Pancreas (tissue), 10 donors: ENCODE measurements around the gene PKD2. TPM values are rescaled to one million over a fixed set of nuclear protein-coding genes. Genes with fewer than 3 reads are reported as not detected.
A peak's percentile ranks its signal among the peaks of the same experiment; 100 is the strongest.

Source experiments
- ATAC-seq, 4 donors: fragments of 200-7000 bp; cut with Tn5 transposase; one replicate each; pipeline versions ENCODE4 v1.8.0 to v1.9.1; 2020; ENCODE audit warnings: mild to moderate bottlenecking in 4 of 4, moderate library complexity in 4 of 4
- DNase-seq, 6 donors: peaks; one replicate each; pipeline ENCODE4 v3.0.0-alpha.2; 2020
- FAIRE-seq: peaks from 2 replicates; lab custom pipeline; 2012; peaks lifted over from hg19 to GRCh38; lab: Jason Lieb, UNC
- H3K27ac ChIP-seq, 4 donors: fragments of 200-600 bp; sonication (generic); 1 replicate in 3 of 4; 2 replicates in 1 of 4; pipeline versions ENCODE4 v1.5.0 to v1.8.0; 2020
- H3K27me3 ChIP-seq, 4 donors: fragments of 200-600 bp; one replicate each; pipeline ENCODE4 v1.8.0; 2021
- H3K36me3 ChIP-seq, 3 donors: fragments of 200-600 bp; sonication (generic) in 1 of 3; one replicate each; pipeline versions ENCODE4 v1.5.0 to v1.8.0; 2020 to 2021
- H3K4me1 ChIP-seq, 3 donors: fragments of 200-600 bp; one replicate each; pipeline ENCODE4 v1.8.0; 2021
- H3K4me3 ChIP-seq, 4 donors: fragments of 200-600 bp; sonication (generic) in 2 of 4; one replicate each; pipeline versions ENCODE4 v1.5.0 to v1.8.0; 2020 to 2021
- H3K9me3 ChIP-seq, 4 donors: fragments of 200-600 bp; one replicate each; pipeline ENCODE4 v1.8.0; 2021
- CTCF ChIP-seq, 4 donors: fragments of 200-600 bp; sonication (generic) in 3 of 4; IDR thresholded peaks; one replicate each; pipeline versions ENCODE4 v1.5.0 to v1.8.0; 2021; ENCODE audit warnings: antibody characterized with exemption in 4 of 4
- WGBS, 2 donors: extraction: QIAGEN DNeasy Blood & Tissue Kit; methylation state at CpG; one replicate each; pipeline ENCODE4 v1.1.7; 2013; 5-methylcytosine and 5-hydroxymethylcytosine counted together
- intact Hi-C, 3 donors: fragments of 100-400 bp; cut with DNase I; formaldehyde crosslinking; loops; one replicate each; pipeline versions ENCODE4 v1.11.1 to v1.14.2; 2022
- polyA plus RNA-seq, 2 donors: library from polyadenylated mRNA; stranded (reverse); fragments of 200-250 nt; gene quantifications; one replicate each; pipeline ENCODE4 v1.2.3, GENCODE V29; 2013
- total RNA-seq, 6 donors: library from RNA; stranded (reverse); fragmentation: NEBNext Ultra II Directional in 4 of 6; extraction: Animal tissue kit (Norgen Biotek cat#: 25700) in 4 of 6; gene quantifications; one replicate each; pipeline versions ENCODE4 v1.2.1 to v1.2.4, GENCODE V29; 2021 to 2023
- donor health status: healthy with polysubstance abuse.
- donor health status: DM: no; HTN: no; CAD: no; lungs with moderate emphysema.
- donor health status: DM: no; HTN: no; CAD: no.
- donor health status: control.
- donor health status: control.
- donor health status: Bipolar disorder and iron deficiency.
- donor health status: DM: yes; HTN: yes; CAD: no.
- donor health status: DM: no; HTN: no; CAD: no.
- donor health status: DM: no; HTN: no; CAD: no.
- donor health status: DM: yes; HTN: yes; CAD: no.

PKD2 gene
- total and polyA plus RNA-seq, 8 donors: 7.6 to 21.6 (median 11.5) TPM

GRCh38 chr4:88087004-88087403 is 79.6 kb downstream of the PKD2 start:
- no peak overlapping the region for H3K4me3 ChIP-seq
- TF ChIP-seq CTCF (IDR thresholded peaks at IDR 0.05): no peak
- no peak for FAIRE-seq
- no peaks in the 10 kb centered on the region for H3K36me3 ChIP-seq
- no peak for ATAC-seq
- H3K9me3 ChIP-seq: no peaks in the 10 kb centered on the region
- DNase-seq: no peak
- H3K27me3 ChIP-seq: no peaks in the 10 kb centered on the region
- intact Hi-C loops: no loop called here
- H3K27ac ChIP-seq: no peak overlapping the region
- H3K4me1 ChIP-seq: no peaks in the 10 kb centered on the region
- 78 to 89% methylated on average over 1 of the region's 1 CpG for WGBS, 2 donors

- ATAC-seq: no peak
- H3K36me3 ChIP-seq: no peaks in the 10 kb centered on the region
- intact Hi-C loops: no loop called here
- FAIRE-seq: no peak
- H3K9me3 ChIP-seq: no peaks in the 10 kb centered on the region
- H3K27me3 ChIP-seq: no peaks in the 10 kb centered on the region
- H3K27ac ChIP-seq: no peak overlapping the region
- no peaks in the 10 kb centered on the region for H3K4me1 ChIP-seq
- H3K4me3 ChIP-seq: no peak overlapping the region
- no peak for DNase-seq
- no peak for TF ChIP-seq CTCF (IDR thresholded peaks at IDR 0.05)
Measured at GRCh38 chr4:88090898-88091297, 83.5 kb downstream of the PKD2 start.

GRCh38 chr4:88091378-88091777 is 83.9 kb downstream of the PKD2 start:
- Histone ChIP-seq H3K9me3 (no peaks in the 10 kb centered on the region), H3K27ac (no peak overlapping the region), H3K4me3 (no peak overlapping the region), H3K36me3 (no peaks in the 10 kb centered on the region), H3K27me3 (no peaks in the 10 kb centered on the region), H3K4me1 (no peaks in the 10 kb centered on the region)
- no peak for TF ChIP-seq CTCF (IDR thresholded peaks at IDR 0.05)
- ATAC-seq (no peak), FAIRE-seq (no peak), DNase-seq (no peak)
- intact Hi-C loops: no loop called here
- WGBS, 2 donors: 79 to 83% methylated on average over 3 of the region's 3 CpGs

- FAIRE-seq: no peak
- TF ChIP-seq CTCF (IDR thresholded peaks at IDR 0.05): no peak
- 74 to 78% methylated on average over 5 of the region's 5 CpGs for WGBS, 2 donors
- no peak for ATAC-seq
- Histone ChIP-seq H3K27me3 (no peaks in the 10 kb centered on the region), H3K4me1 (no peaks in the 10 kb centered on the region), H3K4me3 (no peak overlapping the region), H3K27ac (no peak overlapping the region), H3K36me3 (no peaks in the 10 kb centered on the region), H3K9me3 (no peaks in the 10 kb centered on the region)
- intact Hi-C loops: no loop called here
- DNase-seq: no peak
Measured at GRCh38 chr4:88093874-88094273, 86.4 kb downstream of the PKD2 start.

GRCh38 chr4:88097301-88097700 is 89.9 kb downstream of the PKD2 start:
- no peaks in the 10 kb centered on the region for H3K27me3 ChIP-seq
- 70 to 74% methylated on average over 2 of the region's 2 CpGs for WGBS, 2 donors
- ATAC-seq (peak in 1 of 4 donors; percentile 40), FAIRE-seq (no peak), DNase-seq (no peak)
- no peaks in the 10 kb centered on the region for H3K4me1 ChIP-seq
- H3K36me3 ChIP-seq: no peaks in the 10 kb centered on the region
- H3K4me3 ChIP-seq: no peak overlapping the region
- no peaks in the 10 kb centered on the region for H3K9me3 ChIP-seq
- H3K27ac ChIP-seq: no peak overlapping the region
- TF ChIP-seq CTCF (IDR thresholded peaks at IDR 0.05): no peak
- intact Hi-C loops: no loop called here
